Stimulated activated naive CD8-positive, alpha-beta T cell treated with anti-CD3 and anti-CD28 coated beads, Interleukin-15, Interleukin-2, amounts not matched to agents 100 ng/mL and 50 ng/mL, for 24 hours (primary cell): ENCODE measurements around the gene LRP4.
"Not testable (repeated sequence)": the region's sequence is repeated elsewhere in the genome, so short reads cannot be mapped to it uniquely, and the experiment has no call there.

Experiments
- H3K27ac Mint-ChIP-seq: one replicate; pipeline ENCODE4 v1.8.0; 2021; ENCODE audit warnings: mild to moderate bottlenecking, mixed read lengths
- H3K27me3 Mint-ChIP-seq: one replicate; pipeline ENCODE4 v1.8.0; 2021; ENCODE audit warnings: mixed read lengths
- H3K36me3 Mint-ChIP-seq: one replicate; pipeline ENCODE4 v1.8.0; 2021; ENCODE audit warnings: low read depth, mixed read lengths
- H3K4me1 Mint-ChIP-seq: one replicate; pipeline ENCODE4 v1.8.0; 2021; ENCODE audit warnings: low read depth, mixed read lengths
- H3K4me3 Mint-ChIP-seq: one replicate; pipeline ENCODE4 v1.8.0; 2021; ENCODE audit warnings: mild to moderate bottlenecking, mixed read lengths
- H3K9me3 Mint-ChIP-seq: one replicate; pipeline ENCODE4 v1.8.0; 2021; ENCODE audit warnings: mixed read lengths

Gene LRP4

GRCh38 chr11:46936138-46937110, 18.1 kb upstream of the LRP4 start, which contains the start of gene CSTPP1:
Gene CSTPP1 (plus strand): TSS chr11:46936761. CDS start chr11:46936806, 45 bp downstream.
- Mint-ChIP-seq H3K4me1 (peaks cover 17% of the 10 kb centered on the region), H3K36me3 (peaks cover 5% of the 10 kb centered on the region), H3K27ac (peak within 1 kb of the TSS; percentile 93), H3K4me3 (peak within 1 kb of the TSS; percentile 92), H3K27me3 (peaks cover 6% of the 10 kb centered on the region), H3K9me3 (no peaks in the 10 kb centered on the region)

- H3K27ac Mint-ChIP-seq, result no peak overlapping the region
- H3K36me3 Mint-ChIP-seq, result no peaks in the 10 kb centered on the region
- no peak overlapping the region for H3K4me3 Mint-ChIP-seq
- no peaks in the 10 kb centered on the region for H3K9me3 Mint-ChIP-seq
- H3K4me1 Mint-ChIP-seq, result peaks cover 9% of the 10 kb centered on the region
- peaks cover 18% of the 10 kb centered on the region for H3K27me3 Mint-ChIP-seq
These were observed 11.7 kb upstream of the LRP4 start for GRCh38 chr11:46930089-46930488.

- H3K27me3 Mint-ChIP-seq, result peaks cover 18% of the 10 kb centered on the region
- H3K36me3 Mint-ChIP-seq, H3K4me1 Mint-ChIP-seq, H3K4me3 Mint-ChIP-seq, H3K27ac Mint-ChIP-seq, H3K9me3 Mint-ChIP-seq: not testable (repeated sequence)
These were observed 10.4 kb upstream of the LRP4 start for GRCh38 chr11:46928701-46929100.

GRCh38 chr11:46927928-46928327, 9.6 kb upstream of the LRP4 start:
- not testable (repeated sequence) for H3K9me3 Mint-ChIP-seq, H3K27ac Mint-ChIP-seq, H3K36me3 Mint-ChIP-seq, H3K4me1 Mint-ChIP-seq, H3K4me3 Mint-ChIP-seq
- H3K27me3 Mint-ChIP-seq, result peaks cover 18% of the 10 kb centered on the region

- Mint-ChIP-seq H3K9me3 (no peaks in the 10 kb centered on the region), H3K27me3 (peaks cover 27% of the 10 kb centered on the region), H3K4me3 (no peak overlapping the region), H3K36me3 (no peaks in the 10 kb centered on the region), H3K4me1 (peaks cover 28% of the 10 kb centered on the region), H3K27ac (no peak overlapping the region)
These were observed 2.4 kb upstream of the LRP4 start for GRCh38 chr11:46920755-46921154.

GRCh38 chr11:46918788-46919513, 601 bp upstream of the LRP4 start:
- Mint-ChIP-seq H3K36me3 (no peaks in the 10 kb centered on the region), H3K4me3 (peak overlapping the region; percentile 69), H3K4me1 (peaks cover 28% of the 10 kb centered on the region), H3K27ac (no peak overlapping the region), H3K9me3 (no peaks in the 10 kb centered on the region), H3K27me3 (peaks cover 44% of the 10 kb centered on the region)

- Mint-ChIP-seq H3K27me3 (peaks cover 56% of the 10 kb centered on the region), H3K36me3 (no peaks in the 10 kb centered on the region), H3K27ac (no peak overlapping the region), H3K4me1 (peaks cover 28% of the 10 kb centered on the region), H3K4me3 (peak overlapping the region; percentile 75), H3K9me3 (no peaks in the 10 kb centered on the region)
These were observed 628 bp downstream of the LRP4 start for GRCh38 chr11:46917762-46918082.

GRCh38 chr11:46917109-46917761, 1.1 kb downstream of the LRP4 start:
- Mint-ChIP-seq H3K27ac (no peak overlapping the region), H3K4me1 (peaks cover 28% of the 10 kb centered on the region), H3K36me3 (no peaks in the 10 kb centered on the region), H3K4me3 (peak overlapping the region; percentile 80), H3K27me3 (peaks cover 59% of the 10 kb centered on the region), H3K9me3 (no peaks in the 10 kb centered on the region)

GRCh38 chr11:46916286-46917108, 1.9 kb downstream of the LRP4 start:
- Mint-ChIP-seq H3K27me3 (peaks cover 62% of the 10 kb centered on the region), H3K27ac (peak overlapping the region; percentile 8), H3K4me3 (peak overlapping the region; percentile 80), H3K36me3 (no peaks in the 10 kb centered on the region), H3K9me3 (no peaks in the 10 kb centered on the region), H3K4me1 (peaks cover 28% of the 10 kb centered on the region)

GRCh38 chr11:46914910-46915309, 3.4 kb downstream of the LRP4 start:
- Mint-ChIP-seq H3K9me3 (no peaks in the 10 kb centered on the region), H3K4me3 (no peak overlapping the region), H3K36me3 (no peaks in the 10 kb centered on the region), H3K27me3 (peaks cover 69% of the 10 kb centered on the region), H3K27ac (no peak overlapping the region), H3K4me1 (peaks cover 27% of the 10 kb centered on the region)

- no peak overlapping the region for H3K4me3 Mint-ChIP-seq
- peaks cover 66% of the 10 kb centered on the region for H3K27me3 Mint-ChIP-seq
- no peak overlapping the region for H3K27ac Mint-ChIP-seq
- H3K4me1 Mint-ChIP-seq, result peaks cover 22% of the 10 kb centered on the region
- no peaks in the 10 kb centered on the region for H3K36me3 Mint-ChIP-seq
- H3K9me3 Mint-ChIP-seq, result no peaks in the 10 kb centered on the region
These were observed 4.0 kb downstream of the LRP4 start for GRCh38 chr11:46914363-46914762.

- Mint-ChIP-seq H3K4me1 (peaks cover 14% of the 10 kb centered on the region), H3K27ac (no peak overlapping the region), H3K27me3 (peaks cover 64% of the 10 kb centered on the region), H3K36me3 (no peaks in the 10 kb centered on the region), H3K4me3 (no peak overlapping the region), H3K9me3 (no peaks in the 10 kb centered on the region)
These were observed 4.9 kb downstream of the LRP4 start for GRCh38 chr11:46913484-46913883.

- peaks cover 64% of the 10 kb centered on the region for H3K27me3 Mint-ChIP-seq
- no peak overlapping the region for H3K27ac Mint-ChIP-seq
- no peaks in the 10 kb centered on the region for H3K9me3 Mint-ChIP-seq
- no peak overlapping the region for H3K4me3 Mint-ChIP-seq
- H3K4me1 Mint-ChIP-seq, result peaks cover 12% of the 10 kb centered on the region
- no peaks in the 10 kb centered on the region for H3K36me3 Mint-ChIP-seq
These were observed 5.7 kb downstream of the LRP4 start for GRCh38 chr11:46912526-46913150.

- H3K36me3 Mint-ChIP-seq, result no peaks in the 10 kb centered on the region
- no peaks in the 10 kb centered on the region for H3K4me1 Mint-ChIP-seq
- H3K4me3 Mint-ChIP-seq, result no peak overlapping the region
- no peak overlapping the region for H3K27ac Mint-ChIP-seq
- no peaks in the 10 kb centered on the region for H3K9me3 Mint-ChIP-seq
- peaks cover 19% of the 10 kb centered on the region for H3K27me3 Mint-ChIP-seq
These were observed 10.7 kb downstream of the LRP4 start for GRCh38 chr11:46907606-46908005.
